Mesenchymal stem cell (in vitro differentiated cells and primary cell): ENCODE data around the gene ADH1C.

Experiments used
- DNase-seq: peaks from one replicate; pipeline ENCODE4 v3.0.0-alpha.2; 2013
- H2AFZ ChIP-seq: one replicate; pipeline ENCODE4 v1.6.1; 2013; ENCODE audit warnings: low read depth, mild to moderate bottlenecking, control low read depth, inconsistent platforms, low read length, moderate library complexity
- H2AK5ac ChIP-seq: 2 replicates; pipeline ENCODE4 v1.6.1; 2013; ENCODE audit warnings: low read length, moderate library complexity, mild to moderate bottlenecking, inconsistent platforms; ENCODE audit not compliant: severe bottlenecking
- H2BK120ac ChIP-seq: one replicate; pipeline ENCODE4 v1.6.1; 2013; ENCODE audit warnings: low read depth, mild to moderate bottlenecking, inconsistent platforms, low read length, moderate library complexity
- H2BK12ac ChIP-seq, 2 experiments: one replicate each; pipeline ENCODE4 v1.6.1; 2013; ENCODE audit warnings: inconsistent platforms in 2 of 2, low read length in 2 of 2, mild to moderate bottlenecking in 2 of 2, moderate library complexity in 2 of 2, control low read depth in 1 of 2
- H2BK15ac ChIP-seq: one replicate; pipeline ENCODE4 v1.6.1; 2013; ENCODE audit warnings: mild to moderate bottlenecking, low read depth, inconsistent platforms; ENCODE audit not compliant: poor library complexity, severe bottlenecking
- H2BK5ac ChIP-seq: 2 replicates; pipeline ENCODE4 v1.6.1; 2013; ENCODE audit warnings: low read depth, mild to moderate bottlenecking, low read length, control low read depth, inconsistent platforms; ENCODE audit not compliant: poor library complexity, severe bottlenecking
- H3K14ac ChIP-seq, 2 experiments: one replicate each; pipeline ENCODE4 v1.6.1; 2013; ENCODE audit warnings: inconsistent platforms in 2 of 2, low read length in 2 of 2, control low read depth in 1 of 2, mild to moderate bottlenecking in 1 of 2, moderate library complexity in 1 of 2
- H3K18ac ChIP-seq, 2 experiments: one replicate each; pipeline ENCODE4 v1.6.1; 2013; ENCODE audit warnings: inconsistent platforms in 2 of 2, low read length in 2 of 2, control low read depth in 1 of 2, low read depth in 1 of 2, mild to moderate bottlenecking in 1 of 2
- H3K23ac ChIP-seq, 2 experiments: one replicate each; pipeline ENCODE4 v1.6.1; 2013; ENCODE audit warnings: inconsistent platforms in 2 of 2, low read length in 2 of 2, mild to moderate bottlenecking in 2 of 2, moderate library complexity in 2 of 2, control low read depth in 1 of 2
- H3K27ac ChIP-seq: 2 replicates; pipeline ENCODE4 v1.5.1; 2013; ENCODE audit warnings: mild to moderate bottlenecking, moderate library complexity, low read length, control low read depth, inconsistent platforms; ENCODE audit not compliant: poor library complexity, severe bottlenecking
- H3K27me3 ChIP-seq, 2 experiments: 2 replicates each; pipeline versions ENCODE4 v1.6.1 to v1.7.0; 2013; ENCODE audit warnings: low read length in 2 of 2, mild to moderate bottlenecking in 2 of 2, moderate library complexity in 2 of 2, control low read depth in 1 of 2, inconsistent platforms in 1 of 2; ENCODE audit not compliant: control insufficient read depth in 1 of 2, insufficient read depth in 1 of 2
- H3K36me3 ChIP-seq, 2 experiments: 2 replicates each; pipeline versions ENCODE4 v1.6.1 to v1.7.0; 2013; ENCODE audit warnings: low read length in 2 of 2, control low read depth in 1 of 2, inconsistent platforms in 1 of 2, low read depth in 1 of 2, mild to moderate bottlenecking in 1 of 2; ENCODE audit not compliant: insufficient read depth in 2 of 2, control insufficient read depth in 1 of 2
- H3K4ac ChIP-seq, 2 experiments: one replicate each; pipeline ENCODE4 v1.6.1; 2013; ENCODE audit warnings: inconsistent platforms in 2 of 2, low read length in 2 of 2, mild to moderate bottlenecking in 2 of 2, moderate library complexity in 2 of 2, control low read depth in 1 of 2, low read depth in 1 of 2
- H3K4me1 ChIP-seq: 2 replicates; pipeline ENCODE4 v1.6.1; 2013; ENCODE audit warnings: low read depth, low read length, control low read depth; ENCODE audit not compliant: control insufficient read depth, insufficient read depth
- H3K4me2 ChIP-seq: 2 replicates; pipeline ENCODE4 v1.6.1; 2013; ENCODE audit warnings: low read length, mild to moderate bottlenecking, inconsistent platforms; ENCODE audit not compliant: poor library complexity, severe bottlenecking
- H3K4me3 ChIP-seq, 2 experiments: 2 replicates each; pipeline versions ENCODE4 v1.5.1 to v1.7.0; 2013; ENCODE audit warnings: low read length in 2 of 2, mild to moderate bottlenecking in 2 of 2, control low read depth in 1 of 2, low read depth in 1 of 2; ENCODE audit not compliant: insufficient read depth in 1 of 2
- H3K79me1 ChIP-seq: replicated peaks from 2 replicates; pipeline ENCODE4 v1.6.1; 2013; ENCODE audit warnings: mild to moderate bottlenecking, control low read depth, low read length, inconsistent platforms; ENCODE audit not compliant: poor library complexity, severe bottlenecking
- H3K9ac ChIP-seq: 2 replicates; pipeline ENCODE4 v1.7.0; 2013; ENCODE audit warnings: mild to moderate bottlenecking, low read length, moderate library complexity
- H3K9me3 ChIP-seq: 2 replicates; pipeline ENCODE4 v1.7.0; 2013; ENCODE audit warnings: mild to moderate bottlenecking, low read length; ENCODE audit not compliant: control insufficient read depth
- H4K8ac ChIP-seq: one replicate; pipeline ENCODE4 v1.6.1; 2013; ENCODE audit warnings: inconsistent platforms, mild to moderate bottlenecking, low read length, moderate library complexity
- H4K91ac ChIP-seq: one replicate; pipeline ENCODE4 v1.6.1; 2013; ENCODE audit warnings: mild to moderate bottlenecking, low read length, inconsistent platforms
- WGBS: methylation state at CpG from one replicate; pipeline ENCODE4 v1.1.7; 2013; ENCODE audit warnings: mixed read lengths; 5-methylcytosine and 5-hydroxymethylcytosine counted together

The ADH1C gene

DNA sequence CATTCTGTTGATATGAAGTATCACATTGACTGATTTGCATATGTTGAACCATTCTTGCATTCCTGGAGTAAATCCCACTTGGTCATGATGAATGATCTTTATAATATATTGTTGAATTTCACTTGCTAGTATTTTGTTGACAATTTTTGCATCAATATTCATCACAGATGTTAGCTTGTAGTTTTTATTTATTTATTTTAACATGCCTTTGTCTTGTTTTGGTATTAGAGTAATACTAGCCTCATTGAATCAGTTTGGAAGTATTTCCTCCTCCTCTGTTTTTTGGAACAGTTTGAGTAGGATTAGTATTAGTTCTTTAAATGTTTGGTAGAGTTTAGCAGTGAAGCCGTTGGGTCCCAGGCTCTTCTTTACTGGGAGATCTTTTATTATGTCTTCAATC lies 13.9 kb upstream of the ADH1C start:
- no peaks in the 10 kb centered on the region for H3K4me1 ChIP-seq
- no peak overlapping the region for H3K4me2 ChIP-seq
- DNase-seq = no peak
- H2AK5ac ChIP-seq = no peak overlapping the region
- H3K79me1 ChIP-seq = no peaks in the 10 kb centered on the region
- H3K9ac ChIP-seq = no peak overlapping the region
- no peak overlapping the region for H4K8ac ChIP-seq
- H2AFZ ChIP-seq = no peak overlapping the region
- no peaks in the 10 kb centered on the region for H3K27me3 ChIP-seq
- no peak overlapping the region for H2BK5ac ChIP-seq
- H3K9me3 ChIP-seq = peaks cover 6% of the 10 kb centered on the region
- H3K4ac ChIP-seq = no peak overlapping the region
- H2BK15ac ChIP-seq = no peak overlapping the region
- no peak overlapping the region for H4K91ac ChIP-seq
- H3K23ac ChIP-seq = no peak overlapping the region
- no peak overlapping the region for H3K27ac ChIP-seq
- WGBS = no CpG with 5 or more reads among the region's 1 CpG
- no peak overlapping the region for H2BK120ac ChIP-seq
- H3K14ac ChIP-seq = no peak overlapping the region
- H3K36me3 ChIP-seq = no peaks in the 10 kb centered on the region
- no peak overlapping the region for H3K4me3 ChIP-seq
- no peak overlapping the region for H3K18ac ChIP-seq
- H2BK12ac ChIP-seq = no peak overlapping the region

GRCh38 chr4:99362768-99363167 lies 10.2 kb upstream of the ADH1C start:
- H3K9ac ChIP-seq = no peak overlapping the region
- H3K14ac ChIP-seq = no peak overlapping the region
- H3K18ac ChIP-seq = no peak overlapping the region
- no peaks in the 10 kb centered on the region for H3K79me1 ChIP-seq
- no peak overlapping the region for H4K91ac ChIP-seq
- no peaks in the 10 kb centered on the region for H3K4me1 ChIP-seq
- no peak for DNase-seq
- H3K36me3 ChIP-seq = no peaks in the 10 kb centered on the region
- H3K4me2 ChIP-seq = no peak overlapping the region
- H3K27ac ChIP-seq = no peak overlapping the region
- H3K4ac ChIP-seq = no peak overlapping the region
- H2BK15ac ChIP-seq = no peak overlapping the region
- no peak overlapping the region for H2AFZ ChIP-seq
- no peak overlapping the region for H3K23ac ChIP-seq
- no peak overlapping the region for H4K8ac ChIP-seq
- no peak overlapping the region for H3K4me3 ChIP-seq
- H2AK5ac ChIP-seq = no peak overlapping the region
- no peak overlapping the region for H2BK120ac ChIP-seq
- no peaks in the 10 kb centered on the region for H3K27me3 ChIP-seq
- H2BK12ac ChIP-seq = no peak overlapping the region
- peaks cover 6% of the 10 kb centered on the region for H3K9me3 ChIP-seq
- no peak overlapping the region for H2BK5ac ChIP-seq

DNA sequence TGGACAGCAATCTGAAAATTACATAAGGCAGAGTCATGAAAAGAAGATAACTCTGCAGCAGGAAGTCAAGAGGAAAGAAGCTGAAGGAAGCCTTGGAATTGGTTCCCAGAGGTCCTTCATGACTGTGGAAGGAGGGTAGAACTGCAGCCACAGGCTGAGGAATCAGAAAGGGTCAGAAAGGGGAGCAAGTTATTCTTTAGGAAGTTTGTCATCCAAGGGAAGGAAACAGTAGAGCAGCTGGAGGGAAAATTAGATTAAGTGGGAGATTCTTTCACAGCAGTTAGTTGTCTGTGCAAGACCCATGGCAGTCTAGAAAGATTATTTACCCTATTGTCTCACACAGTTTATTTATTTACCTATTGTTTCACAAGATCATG lies 9.3 kb upstream of the ADH1C start:
- no peak overlapping the region for H4K8ac ChIP-seq
- H2BK15ac ChIP-seq = no peak overlapping the region
- H2BK12ac ChIP-seq = no peak overlapping the region
- no peak overlapping the region for H3K4me2 ChIP-seq
- H3K4ac ChIP-seq = no peak overlapping the region
- no peak overlapping the region for H3K23ac ChIP-seq
- DNase-seq = no peak
- no peaks in the 10 kb centered on the region for H3K36me3 ChIP-seq
- no peak overlapping the region for H3K27ac ChIP-seq
- H4K91ac ChIP-seq = no peak overlapping the region
- H3K14ac ChIP-seq = no peak overlapping the region
- H3K4me1 ChIP-seq = no peaks in the 10 kb centered on the region
- H3K9me3 ChIP-seq = peaks cover 6% of the 10 kb centered on the region
- no peak overlapping the region for H3K18ac ChIP-seq
- no peaks in the 10 kb centered on the region for H3K27me3 ChIP-seq
- no peak overlapping the region for H2BK5ac ChIP-seq
- H3K79me1 ChIP-seq = no peaks in the 10 kb centered on the region
- no peak overlapping the region for H2AK5ac ChIP-seq
- H3K4me3 ChIP-seq = no peak overlapping the region
- H2AFZ ChIP-seq = no peak overlapping the region
- H2BK120ac ChIP-seq = no peak overlapping the region
- no peak overlapping the region for H3K9ac ChIP-seq

DNA sequence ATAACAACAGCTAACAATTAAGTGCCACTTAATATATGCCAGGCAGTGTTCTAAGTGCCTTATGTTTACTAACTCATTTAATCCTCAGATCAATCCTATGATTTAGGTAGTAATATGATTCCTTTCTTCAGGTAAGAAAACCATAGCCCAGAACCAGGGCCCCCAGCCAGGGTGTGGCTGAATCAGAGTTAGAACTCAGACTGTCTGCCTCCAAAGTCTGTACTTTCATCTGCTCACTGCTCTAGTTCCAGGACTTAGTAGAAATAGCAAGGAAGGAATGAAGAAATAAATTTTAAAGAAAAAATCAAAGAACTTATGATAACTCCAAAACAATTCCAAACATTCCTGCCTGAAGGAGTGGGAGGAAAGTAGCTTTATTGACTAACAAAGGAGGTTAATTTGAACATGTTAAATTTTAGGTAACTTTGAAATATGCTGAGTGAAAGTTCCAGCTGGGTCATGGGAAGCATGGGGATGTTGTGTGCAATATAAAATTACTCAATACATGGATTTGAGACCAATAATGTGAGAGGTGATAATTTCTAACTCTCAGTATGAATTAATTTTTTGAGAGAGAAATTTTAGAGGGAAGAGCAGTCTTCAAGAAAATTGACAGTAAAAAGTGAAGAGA lies 8.8 kb upstream of the ADH1C start:
- no peak overlapping the region for H2BK120ac ChIP-seq
- no peaks in the 10 kb centered on the region for H3K36me3 ChIP-seq
- no peak overlapping the region for H3K9ac ChIP-seq
- H3K4me2 ChIP-seq = no peak overlapping the region
- H3K79me1 ChIP-seq = no peaks in the 10 kb centered on the region
- no peaks in the 10 kb centered on the region for H3K4me1 ChIP-seq
- H4K8ac ChIP-seq = no peak overlapping the region
- no peak overlapping the region for H3K4me3 ChIP-seq
- H2BK5ac ChIP-seq = no peak overlapping the region
- H3K4ac ChIP-seq = no peak overlapping the region
- H2AFZ ChIP-seq = no peak overlapping the region
- H3K23ac ChIP-seq = no peak overlapping the region
- H3K9me3 ChIP-seq = peaks cover 6% of the 10 kb centered on the region
- no peaks in the 10 kb centered on the region for H3K27me3 ChIP-seq
- H2AK5ac ChIP-seq = no peak overlapping the region
- H2BK15ac ChIP-seq = no peak overlapping the region
- no peak overlapping the region for H3K14ac ChIP-seq
- DNase-seq = no peak
- no peak overlapping the region for H2BK12ac ChIP-seq
- H3K27ac ChIP-seq = no peak overlapping the region
- no peak overlapping the region for H3K18ac ChIP-seq
- H4K91ac ChIP-seq = no peak overlapping the region
